Stimulated activated CD8-positive, alpha-beta memory T cell treated with anti-CD3 and anti-CD28 coated beads, Interleukin-2, amount 100 ng/mL, for 48 hours (primary cell): ENCODE measurements around the gene PGLYRP3.
"Not testable (repeated sequence)": the region's sequence is repeated elsewhere in the genome, so short reads cannot be mapped to it uniquely, and the experiment has no call there.

ENCODE experiments used
- DNase-seq, 2 donors: peaks; one replicate each; pipeline ENCODE4 v3.0.0-alpha.2; 2020; ENCODE audit warnings: low read depth in 2 of 2

Gene PGLYRP3

GRCh38 chr1:153314388-153314787 lies 1.6 kb upstream of the PGLYRP3 start:
- not testable (repeated sequence) for DNase-seq

DNA sequence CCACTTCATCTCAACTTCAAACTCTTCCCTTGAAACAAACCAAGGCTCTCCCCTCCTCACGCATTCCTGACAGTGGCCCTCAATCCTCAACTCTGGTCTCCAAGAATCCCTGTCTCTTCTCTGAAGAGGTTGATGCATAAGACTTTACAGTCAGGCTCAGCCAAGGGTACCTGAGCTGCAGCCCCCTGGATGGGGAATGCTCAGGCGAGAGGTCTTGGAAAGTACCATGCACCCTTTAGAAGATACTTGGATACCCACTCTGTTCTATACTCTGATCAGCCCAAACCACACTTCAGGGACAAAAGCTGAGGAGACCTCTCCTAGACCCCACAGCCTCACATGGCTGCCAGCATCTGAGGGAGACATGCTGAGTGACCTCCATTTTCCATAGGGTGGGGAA lies 536 bp upstream of the PGLYRP3 start:
- DNase-seq: no peak

GRCh38 chr1:153310526-153310925 lies 2.2 kb downstream of the PGLYRP3 start:
- DNase-seq: no peak

DNA sequence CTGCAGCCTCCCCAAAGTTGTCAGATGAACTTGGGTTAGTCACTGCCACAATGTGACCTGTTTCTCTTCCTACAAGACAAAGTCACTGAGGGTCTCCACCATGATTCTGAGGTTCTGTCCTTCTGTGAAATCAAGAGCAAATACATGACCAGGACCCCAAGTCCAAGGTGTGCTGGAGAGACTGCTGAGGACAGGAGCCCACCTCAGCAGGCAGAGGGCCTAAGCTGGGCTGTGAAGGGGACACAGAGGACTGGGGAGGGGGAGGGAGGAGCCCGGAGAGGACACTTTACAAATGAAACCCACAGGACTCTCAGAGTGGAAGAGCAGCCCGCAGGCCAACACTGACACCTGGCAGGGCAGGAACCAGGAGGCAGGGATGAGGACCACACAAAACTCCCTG lies 3.3 kb downstream of the PGLYRP3 start:
- DNase-seq: no peak

DNA sequence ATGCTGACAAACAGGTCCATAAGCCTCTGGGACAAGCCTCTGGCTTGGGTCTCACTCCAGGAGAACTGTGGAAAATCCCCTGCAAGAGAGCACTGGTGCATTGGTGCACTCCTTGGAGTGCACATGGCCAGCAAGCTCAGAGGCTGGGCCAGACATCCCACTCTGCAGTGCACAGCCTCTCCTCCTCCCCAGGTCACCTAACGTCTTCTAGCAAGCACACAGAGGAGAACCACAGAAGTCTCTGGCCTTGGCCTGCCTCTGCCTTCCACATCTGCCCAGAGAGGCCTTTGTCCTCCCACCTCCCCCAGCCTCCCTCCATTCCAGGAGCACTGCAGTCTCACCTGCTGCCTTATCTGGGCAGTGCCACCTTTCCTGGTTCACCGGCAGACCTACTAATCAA lies 4.2 kb downstream of the PGLYRP3 start:
- DNase-seq: no peak

GRCh38 chr1:153307221-153307600 lies 5.5 kb downstream of the PGLYRP3 start:
- no peak for DNase-seq

GRCh38 chr1:153306303-153307220 lies 6.2 kb downstream of the PGLYRP3 start:
- DNase-seq: no peak

GRCh38 chr1:153305682-153306081 lies 7.1 kb downstream of the PGLYRP3 start:
- no peak for DNase-seq

DNA sequence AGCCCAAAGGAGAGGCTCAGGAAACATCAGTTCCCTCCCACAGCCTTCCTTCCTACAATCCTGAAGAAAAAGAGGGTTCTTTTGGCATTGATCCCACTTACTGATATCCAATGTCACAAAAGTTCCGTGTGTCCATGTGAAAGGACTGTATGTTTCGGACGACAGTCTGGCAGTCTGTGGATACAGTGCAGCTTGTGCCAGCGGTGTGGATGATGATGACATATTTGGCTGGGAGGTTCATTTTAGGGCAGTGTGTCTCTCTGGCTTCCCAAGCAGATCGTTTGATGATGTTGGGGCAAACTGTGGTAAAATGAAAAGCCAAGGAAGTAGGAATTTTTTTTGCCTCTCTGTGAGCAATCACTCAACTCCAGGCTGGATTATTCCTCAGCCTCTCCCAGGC lies 10.4 kb downstream of the PGLYRP3 start:
- no peak for DNase-seq

DNA sequence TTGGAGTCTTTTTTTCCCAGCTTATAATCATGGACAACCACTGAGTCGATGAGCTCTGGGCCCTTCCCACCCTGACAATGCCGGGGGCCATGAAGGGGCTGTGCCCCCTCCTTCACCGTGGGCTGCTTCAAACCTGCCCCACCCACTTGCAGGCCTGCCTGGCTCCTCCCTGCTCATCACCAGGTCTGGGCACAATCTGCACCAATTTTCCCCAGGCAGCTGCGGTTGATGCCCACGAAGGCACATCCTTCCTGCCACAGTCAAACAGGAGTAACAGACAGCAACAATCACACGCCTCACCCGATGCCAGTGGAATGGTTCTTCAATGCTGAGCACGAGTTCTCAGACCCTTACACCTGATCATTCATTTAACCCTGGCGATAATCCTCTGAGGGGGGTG lies 18.9 kb downstream of the PGLYRP3 start:
- no peak for DNase-seq

DNA sequence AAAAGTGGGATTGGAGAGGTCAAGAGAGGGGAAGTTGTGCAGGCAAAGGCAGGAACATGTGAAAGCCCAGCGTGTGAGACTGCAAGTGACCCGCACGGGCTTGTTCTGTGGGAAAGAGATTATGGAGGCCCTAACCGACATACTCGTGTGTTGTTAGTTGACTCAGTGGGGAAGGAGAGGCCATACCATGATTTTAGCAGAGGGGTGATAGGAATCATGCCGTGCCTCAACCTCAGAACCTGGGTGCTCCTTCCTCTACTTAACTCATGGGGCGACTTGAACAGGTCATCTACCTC lies 19.3 kb downstream of the PGLYRP3 start:
- DNase-seq: no peak

DNA sequence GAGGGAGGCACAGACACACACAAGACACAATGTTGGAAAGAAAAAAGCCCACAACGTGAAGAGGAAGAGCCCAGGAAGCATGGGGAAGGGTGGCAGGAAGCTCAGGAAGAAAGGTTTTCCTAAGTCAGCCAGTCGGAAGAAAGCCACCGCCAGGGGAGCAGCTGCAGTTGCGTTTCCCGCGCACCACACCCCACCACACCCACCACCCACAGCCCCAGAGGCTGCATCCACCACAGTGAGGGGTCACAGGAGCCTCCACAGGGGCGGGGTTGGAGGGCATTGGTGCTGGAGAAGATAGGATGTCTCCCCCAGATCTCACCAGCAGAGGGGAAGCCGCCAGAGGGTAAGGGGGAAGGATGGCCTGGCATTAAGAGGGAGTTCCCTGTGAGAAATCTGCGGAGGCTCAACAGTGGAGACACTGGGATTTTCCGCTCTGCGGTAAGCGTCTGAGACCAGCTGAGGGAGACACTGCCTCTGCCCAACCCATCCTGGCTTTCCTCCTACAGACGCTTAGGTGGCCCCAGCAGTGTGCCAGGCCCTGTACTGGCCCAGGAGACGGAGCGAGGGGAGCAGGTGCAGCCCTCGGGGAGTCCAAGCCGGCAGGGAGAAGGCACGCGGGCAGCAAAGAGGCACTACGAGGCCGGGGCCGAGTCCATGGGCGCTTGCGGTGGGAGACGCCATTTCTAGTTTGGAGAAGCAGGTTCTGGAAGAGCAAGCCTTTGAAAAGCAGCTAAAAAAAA lies 19.8 kb downstream of the PGLYRP3 start:
- no peak for DNase-seq

- DNase-seq: no peak
Measured at GRCh38 chr1:153292185-153292584, 20.6 kb downstream of the PGLYRP3 start.

- DNase-seq: no peak
Measured at GRCh38 chr1:153291514-153291913, 21.2 kb downstream of the PGLYRP3 start.

DNA sequence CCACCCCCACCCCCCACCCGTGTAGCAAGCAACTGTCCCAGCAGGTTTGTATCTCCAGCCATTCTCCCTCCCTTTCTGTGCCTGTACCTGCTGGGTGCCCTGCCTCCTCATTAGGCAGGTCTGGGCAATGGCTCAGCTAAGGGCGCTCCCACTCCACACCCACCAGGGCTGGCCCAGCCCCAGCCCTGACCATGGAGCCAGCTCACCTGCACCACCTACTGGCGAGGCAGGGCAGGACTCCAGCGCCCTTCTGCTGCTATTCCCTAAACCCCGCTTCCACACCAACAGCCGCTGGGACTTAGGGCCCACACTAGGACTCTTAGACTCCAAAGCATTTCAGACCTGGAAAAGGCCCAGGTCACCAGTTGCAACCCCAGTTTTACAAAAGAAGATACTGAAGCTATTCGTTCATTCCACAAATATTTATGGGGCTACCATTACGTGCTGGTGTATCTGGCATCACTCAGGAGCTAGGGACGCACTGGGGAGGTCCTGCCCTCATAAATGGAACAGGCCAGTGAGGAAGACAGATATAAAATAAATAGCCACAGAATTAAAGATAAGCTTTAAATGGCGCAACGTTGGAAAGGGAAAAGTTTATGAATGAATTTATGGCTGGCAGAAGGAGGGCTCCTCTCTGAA lies 24.0 kb downstream of the PGLYRP3 start:
- peak in 1 of 2 donors; percentile 15 for DNase-seq

- DNase-seq: no peak
Measured at GRCh38 chr1:153277852-153278251, 34.9 kb downstream of the PGLYRP3 start.

- no peak for DNase-seq
Measured at GRCh38 chr1:153272186-153272585, 40.6 kb downstream of the PGLYRP3 start.

DNA sequence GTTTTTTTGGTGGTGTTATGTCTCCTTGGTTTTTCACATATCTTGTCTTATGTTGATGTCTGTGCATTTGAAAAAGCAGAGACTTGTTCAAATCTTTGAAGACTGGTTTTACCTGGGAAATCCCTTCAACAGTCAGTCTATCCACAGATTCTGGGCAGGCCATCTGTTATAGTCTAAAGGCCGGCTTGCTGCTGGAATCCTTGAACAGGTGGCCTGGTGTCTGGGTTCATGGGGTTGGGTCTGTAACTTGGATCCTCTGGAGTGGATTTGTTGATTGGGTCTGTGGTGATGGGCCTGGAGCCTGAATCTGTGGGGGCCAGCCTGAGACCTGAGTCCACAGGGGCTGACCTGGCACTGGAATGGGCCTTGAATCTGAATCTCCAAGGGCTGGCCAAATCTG lies 41.0 kb downstream of the PGLYRP3 start:
- no peak for DNase-seq

DNA sequence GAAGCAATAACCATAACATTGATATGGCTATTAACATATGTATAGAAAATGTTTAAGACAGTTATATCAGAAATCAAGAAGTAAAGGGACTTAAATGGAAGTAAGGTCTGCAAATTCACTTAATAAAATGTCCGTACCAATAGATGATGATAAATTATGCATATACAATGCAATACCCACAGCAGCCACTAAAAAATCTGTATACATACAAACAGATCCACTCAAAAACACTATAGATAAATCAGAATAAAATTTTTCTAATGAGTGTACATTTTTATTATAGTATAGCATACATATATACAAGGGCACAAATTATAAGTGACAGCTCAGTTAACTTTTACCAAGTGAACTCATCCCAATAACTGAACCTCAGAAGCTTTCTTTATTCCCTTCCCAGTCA lies 47.3 kb downstream of the PGLYRP3 start:
- DNase-seq: no peak

DNA sequence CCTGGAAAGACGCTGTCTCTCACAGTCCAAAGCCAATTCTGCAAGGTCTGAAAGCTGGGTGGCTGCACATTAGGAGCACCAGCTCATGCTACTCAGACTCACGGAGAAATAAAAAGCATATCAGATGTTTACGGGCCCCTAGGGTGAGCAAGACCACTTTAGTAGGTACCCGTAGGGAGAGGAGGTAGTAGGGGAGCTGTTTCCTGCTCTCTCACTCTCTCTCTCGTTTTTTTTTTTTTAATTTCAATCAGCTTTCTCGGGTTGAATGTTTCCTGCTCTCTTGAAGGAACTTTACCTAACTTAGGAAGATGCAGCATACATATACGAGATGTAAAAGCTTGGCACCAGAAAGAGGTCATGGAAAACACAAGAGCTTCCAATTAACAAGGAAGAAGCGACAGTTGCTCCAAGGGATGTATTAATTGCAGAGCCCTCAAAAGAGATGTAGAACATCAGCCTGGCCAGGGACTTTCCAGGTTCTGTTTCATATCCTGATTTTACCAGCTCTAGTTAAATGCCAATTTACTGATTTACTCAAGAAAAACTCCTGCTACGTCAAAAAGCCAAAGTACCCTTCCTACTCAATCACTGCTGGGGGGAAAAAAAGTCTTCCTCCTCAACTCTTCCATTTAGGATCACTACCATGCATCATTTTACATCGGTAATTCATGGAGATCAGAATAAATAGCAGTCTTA lies 50.1 kb downstream of the PGLYRP3 start:
- no peak for DNase-seq

- DNase-seq: no peak
Measured at GRCh38 chr1:153262070-153262366, 50.7 kb downstream of the PGLYRP3 start.

DNA sequence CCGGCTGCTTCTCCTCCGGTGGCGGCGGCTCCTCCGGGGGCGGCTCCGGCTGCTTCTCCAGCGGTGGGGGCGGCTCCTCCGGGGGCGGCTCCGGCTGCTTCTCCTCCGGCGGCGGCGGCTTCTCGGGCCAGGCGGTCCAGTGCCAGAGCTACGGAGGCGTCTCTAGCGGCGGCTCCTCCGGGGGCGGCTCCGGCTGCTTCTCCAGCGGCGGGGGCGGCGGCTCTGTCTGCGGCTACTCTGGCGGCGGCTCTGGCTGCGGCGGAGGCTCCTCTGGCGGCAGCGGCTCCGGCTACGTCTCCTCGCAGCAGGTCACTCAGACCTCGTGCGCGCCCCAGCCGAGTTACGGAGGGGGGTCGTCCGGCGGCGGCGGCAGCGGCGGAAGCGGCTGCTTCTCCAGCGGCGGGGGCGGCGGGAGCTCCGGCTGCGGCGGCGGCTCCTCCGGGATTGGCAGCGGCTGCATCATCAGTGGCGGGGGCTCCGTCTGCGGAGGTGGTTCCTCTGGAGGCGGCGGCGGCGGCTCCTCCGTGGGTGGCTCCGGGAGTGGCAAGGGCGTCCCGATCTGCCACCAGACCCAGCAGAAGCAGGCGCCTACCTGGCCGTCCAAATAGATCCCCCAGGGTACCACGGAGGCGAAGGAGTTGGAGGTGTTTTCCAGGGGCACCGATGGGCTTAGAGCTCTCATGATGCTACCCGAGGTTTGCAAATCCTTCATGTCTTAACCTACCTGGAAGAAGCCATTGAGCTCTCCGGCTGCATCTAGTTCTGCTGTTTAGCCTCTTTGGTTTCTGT lies 51.3 kb downstream of the PGLYRP3 start:
- no peak for DNase-seq
